Endothelial cell of umbilical vein (primary cell): ENCODE data around the gene LRRC27. TPM values are rescaled to one million over a fixed set of nuclear protein-coding genes. Genes with fewer than 3 reads are reported as not detected.

Experiments used
- BruUV-seq: library from RNA; stranded (reverse); fragments of 400-500 nt; replicated peaks from 2 replicates; lab custom pipeline; 2021; lab: Mats Ljungman, UMichigan
- CTCF ChIA-PET: fragments of 300-600, 350-600 bp; sonication (Branson Sonifier 250); formaldehyde crosslinking; loops from one replicate; lab custom pipeline; 2021; ENCODE audit warnings: antibody characterized with exemption, inconsistent platforms; lab: Charles Lee
- POLR2A ChIA-PET: fragments of 300-600, 350-600 bp; sonication (Branson Sonifier 250); formaldehyde crosslinking; loops from one replicate; lab custom pipeline; 2021; ENCODE audit warnings: antibody characterized with exemption, inconsistent platforms; lab: Charles Lee
- DNase-seq: peaks from one replicate; pipeline ENCODE4 v3.0.0-alpha.2; 2011; ENCODE audit warnings: low read depth, low spot score
- FAIRE-seq: peaks from 2 replicates; lab custom pipeline; 2011; peaks lifted over from hg19 to GRCh38; lab: Jason Lieb, UNC
- H2AFZ ChIP-seq: 2 replicates; pipeline ENCODE4 v1.6.0; 2012; ENCODE audit warnings: low read depth, low read length, control low read depth, inconsistent platforms
- H3K27ac ChIP-seq: 2 replicates; pipeline ENCODE4 v1.5.1; 2011; ENCODE audit warnings: low read depth, mild to moderate bottlenecking, control low read depth, low read length, moderate library complexity; ENCODE audit not compliant: insufficient read depth
- H3K27me3 ChIP-seq, 2 experiments: 2 replicates each; pipeline versions ENCODE4 v1.6.0 to v1.6.1; 2011; ENCODE audit warnings: low read length in 2 of 2, mixed read lengths in 1 of 2; ENCODE audit not compliant: control insufficient read depth in 2 of 2, insufficient read depth in 2 of 2
- H3K36me3 ChIP-seq, 2 experiments: 2 replicates in 1 of 2; 3 replicates in 1 of 2; pipeline ENCODE4 v1.5.1; 2011; ENCODE audit warnings: low read length in 2 of 2, mild to moderate bottlenecking in 1 of 2, moderate library complexity in 1 of 2; ENCODE audit not compliant: control insufficient read depth in 2 of 2, insufficient read depth in 2 of 2; ENCODE audit errors: extremely low read depth in 1 of 2
- H3K4me1 ChIP-seq: 3 replicates; pipeline ENCODE4 v1.5.1; 2011; ENCODE audit warnings: mild to moderate bottlenecking, low read length; ENCODE audit not compliant: control insufficient read depth, insufficient read depth; ENCODE audit errors: extremely low read depth
- H3K4me2 ChIP-seq: 2 replicates; pipeline ENCODE4 v1.6.1; 2011; ENCODE audit warnings: low read length, control low read depth, mixed read lengths; ENCODE audit not compliant: insufficient read depth
- H3K4me3 ChIP-seq, 3 experiments: fragments of 200-600 bp in 1 of 3; sonication (generic), shearing (Covaris generic) in 1 of 3; replicated peaks in 1 of 3; 2 replicates each; pipeline ENCODE4 v1.5.1; 2011 to 2016; ENCODE audit warnings: control low read depth in 3 of 3, low read length in 3 of 3, mild to moderate bottlenecking in 2 of 3, inconsistent platforms in 1 of 3, low read depth in 1 of 3, moderate library complexity in 1 of 3; ENCODE audit not compliant: insufficient read depth in 1 of 3
- H3K79me2 ChIP-seq: 2 replicates; pipeline ENCODE4 v1.6.0; 2012; ENCODE audit warnings: low read length, inconsistent platforms; ENCODE audit not compliant: control insufficient read depth, insufficient read depth
- H3K9ac ChIP-seq: replicated peaks from 2 replicates; pipeline ENCODE3; 2011; ENCODE audit warnings: low read length, control low read depth; ENCODE audit not compliant: insufficient read depth; ENCODE audit errors: extremely low read depth
- H3K9me1 ChIP-seq: replicated peaks from 3 replicates; pipeline ENCODE4 v1.6.0; 2011; ENCODE audit warnings: mild to moderate bottlenecking, low read length; ENCODE audit not compliant: control insufficient read depth, insufficient read depth; ENCODE audit errors: extremely low read depth
- H3K9me3 ChIP-seq: replicated peaks from 2 replicates; pipeline ENCODE4 v1.5.1; 2012; ENCODE audit warnings: low read length, inconsistent platforms; ENCODE audit not compliant: control insufficient read depth, insufficient read depth
- H4K20me1 ChIP-seq: replicated peaks from 2 replicates; pipeline ENCODE3; 2011; ENCODE audit warnings: mild to moderate bottlenecking, low read length; ENCODE audit not compliant: control insufficient read depth, insufficient read depth; ENCODE audit errors: extremely low read depth
- GATA2 ChIP-seq: IDR thresholded peaks from 2 replicates; pipeline ENCODE4 v1.7.0; 2011; ENCODE audit warnings: low read depth, mild to moderate bottlenecking, moderate library complexity, mixed read lengths, low read length; ENCODE audit not compliant: insufficient read length, insufficient read depth
- MYC ChIP-seq: IDR thresholded peaks from one replicate; pipeline ENCODE4 v1.6.1; 2011; ENCODE audit warnings: mild to moderate bottlenecking, low read depth, low read length
- POLR2AphosphoS5 ChIP-seq: IDR thresholded peaks from 2 replicates; pipeline ENCODE4 v1.6.1; 2012; ENCODE audit warnings: low read depth, mild to moderate bottlenecking, control low read depth, low read length, moderate library complexity; ENCODE audit not compliant: insufficient read depth
- dilution Hi-C: fragments of 300-500 bp; cut with MboI; formaldehyde crosslinking; loops from one replicate; pipeline ENCODE4 v1.15.0; 2019; ENCODE audit warnings: low sequenced_read_pairs; ENCODE audit not compliant: extremely low pct_ligation_motif_present
- intact Hi-C: fragments of 100-400 bp; cut with micrococcal nuclease; formaldehyde crosslinking; loops from one replicate; pipeline ENCODE4 v1.10.0; 2022
- polyA plus RNA-seq, 4 experiments: library from polyadenylated mRNA; depleted of rRNA in 3 of 4; stranded (reverse) in 3 of 4; unstranded in 1 of 4; fragments of >200 nt; gene quantifications; 2 replicates each; pipeline versions ENCODE4 v1.2.1 to v1.2.3, GENCODE V29; 2011 to 2012; ENCODE audit warnings: missing spikeins in 1 of 4
- total RNA-seq: library from RNA; stranded (reverse); gene quantifications from 2 replicates; pipeline ENCODE4 v1.2.3, GENCODE V29; 2021
- TF ChIP-seq, protein P1 (sequence below): IDR thresholded peaks from 2 replicates; pipeline ENCODE4 v1.6.1; 2011; ENCODE audit not compliant: insufficient read depth, insufficient read length

Gene LRRC27
- total and polyA plus RNA-seq, 2 donors (not counting 3 experiments of a cell fraction or from before 2014, with no cell fraction given): 8.3 to 13.6 TPM

GRCh38 chr10:132411561-132412253, 79.7 kb downstream of the LRRC27 start:
- Histone ChIP-seq H3K27ac (no peak overlapping the region), H3K4me3 (no peak overlapping the region), H3K9me3 (no peaks in the 10 kb centered on the region), H3K4me2 (peak overlapping the region; percentile 26), H3K9ac (no peak overlapping the region), H3K79me2 (peaks cover 8% of the 10 kb centered on the region), H3K27me3 (no peaks in the 10 kb centered on the region), H2AFZ (peak overlapping the region; percentile 18), H4K20me1 (no peaks in the 10 kb centered on the region), H3K4me1 (peaks cover 23% of the 10 kb centered on the region), H3K36me3 (no peaks in the 10 kb centered on the region), H3K9me1 (no peaks in the 10 kb centered on the region)
- CTCF ChIA-PET: interaction anchor here (1.1 to 1.5 kb wide), 3 partner anchors 9 to 42 kb away, joined by 3 to 4 read pairs (median 3); no protein-coding TSS in a partner anchor
- peak; percentile 81 for FAIRE-seq
- no TSS peak for BruUV-seq
- POLR2A ChIA-PET: no interaction called here
- dilution Hi-C loops: no loop called here
- intact Hi-C loops: no loop called here
- DNase-seq: peak; percentile 58
- TF ChIP-seq GATA2: peak; percentile 75
- TF ChIP-seq, protein P1, sequence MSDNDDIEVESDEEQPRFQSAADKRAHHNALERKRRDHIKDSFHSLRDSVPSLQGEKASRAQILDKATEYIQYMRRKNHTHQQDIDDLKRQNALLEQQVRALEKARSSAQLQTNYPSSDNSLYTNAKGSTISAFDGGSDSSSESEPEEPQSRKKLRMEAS: no peak

DNA sequence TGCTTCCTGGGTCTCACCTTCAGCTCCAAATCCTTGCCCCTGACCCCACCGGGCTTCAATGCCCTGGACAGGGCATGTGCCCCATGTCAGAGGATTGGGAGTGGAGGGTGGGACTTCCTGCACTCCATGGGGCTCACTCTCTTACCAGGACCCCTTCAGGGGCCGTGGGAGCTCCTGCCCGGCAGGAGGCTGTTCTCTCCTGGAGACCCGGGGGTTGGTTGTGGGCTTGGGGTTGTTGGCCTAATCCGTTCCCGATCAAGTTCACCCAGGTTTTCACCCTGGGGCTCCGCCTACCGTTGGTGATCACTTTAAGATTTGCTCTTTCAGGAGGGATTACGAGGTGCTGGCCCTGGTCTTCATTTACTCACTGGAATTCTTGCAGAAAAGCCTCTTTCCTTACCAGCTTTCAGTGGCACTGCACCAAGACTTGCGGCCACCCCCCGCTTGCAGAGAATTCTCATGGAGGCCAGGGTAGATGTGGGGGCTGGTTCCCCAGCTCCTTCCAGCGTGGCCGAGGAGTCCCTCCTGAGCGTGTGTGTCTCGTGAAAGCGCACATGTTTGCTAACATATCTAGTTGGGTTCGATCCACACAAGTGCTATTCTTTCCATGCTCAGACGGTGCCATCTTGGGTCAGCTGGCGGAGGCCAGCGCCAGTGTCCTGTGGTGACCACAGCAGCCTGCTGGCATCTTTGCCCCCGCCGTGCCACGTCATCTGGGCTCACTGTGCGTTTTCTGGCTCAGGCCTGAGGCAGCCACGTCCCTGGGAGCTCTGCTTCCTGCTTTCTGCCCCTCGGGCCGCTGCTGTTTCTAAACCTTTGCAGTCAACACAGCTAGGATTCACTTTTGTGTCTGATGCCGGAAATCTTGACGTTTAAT, 80.6 kb downstream of the LRRC27 start:
- dilution Hi-C loops: no loop called here
- peaks cover 21% of the 10 kb centered on the region for H3K4me1 ChIP-seq
- CTCF ChIA-PET: no interaction called here

More for the DNA sequence above, 80.6 kb downstream of the LRRC27 start:
- FAIRE-seq (no peak), DNase-seq (no peak)
- Histone ChIP-seq H3K79me2 (peaks cover 5% of the 10 kb centered on the region), H3K27ac (no peak overlapping the region), H3K9me1 (no peaks in the 10 kb centered on the region), H3K4me2 (no peak overlapping the region), H3K36me3 (no peaks in the 10 kb centered on the region), H3K27me3 (no peaks in the 10 kb centered on the region), H3K9me3 (no peaks in the 10 kb centered on the region), H4K20me1 (no peaks in the 10 kb centered on the region), H3K9ac (no peak overlapping the region), H2AFZ (no peak overlapping the region), H3K4me3 (no peak overlapping the region)
- BruUV-seq: no TSS peak
- POLR2A ChIA-PET: no interaction called here
- intact Hi-C loops: no loop called here
- TF ChIP-seq, protein P1: no peak
- no peak for TF ChIP-seq MYC
- no peak for TF ChIP-seq POLR2AphosphoS5
